HepG2 (cell line): ENCODE measurements around the gene RAD54L. TPM values are rescaled to one million over a fixed set of nuclear protein-coding genes. Genes with fewer than 3 reads are reported as not detected.

ENCODE experiments used
- AKNA ChIP-seq: sonication (generic); formaldehyde crosslinking; IDR thresholded peaks from 2 replicates; pipeline ENCODE4 v1.4.0; 2020; ENCODE audit warnings: missing genetic modification reagents, borderline replicate concordance
- CEBPB ChIP-seq: IDR thresholded peaks from 2 replicates; pipeline ENCODE4 v1.6.1; 2011; ENCODE audit warnings: low read depth, low read length, improper control_type of control experiment, borderline replicate concordance
- CREBL2 ChIP-seq: sonication (generic); formaldehyde crosslinking; IDR thresholded peaks from 2 replicates; pipeline ENCODE4 v1.8.1; 2023; ENCODE audit warnings: missing genetic modification reagents, mild to moderate bottlenecking, borderline replicate concordance
- GTF2F1 ChIP-seq: fragments of 150-350 bp; IDR thresholded peaks from 2 replicates; pipeline ENCODE4 v1.6.1; 2014; ENCODE audit warnings: low read length
- LCORL ChIP-seq, 2 experiments: fragments of 450-650 bp in 1 of 2; sonication (generic) in 1 of 2; formaldehyde crosslinking in 1 of 2; IDR thresholded peaks; 2 replicates each; pipeline versions ENCODE4 v1.5.0 to v1.6.1; 2017 to 2020; ENCODE audit warnings: antibody characterized with exemption in 1 of 2, missing genetic modification reagents in 1 of 2
- MAFF ChIP-seq: IDR thresholded peaks from 2 replicates; pipeline ENCODE4 v1.6.1; 2011; ENCODE audit warnings: low read depth, low read length, improper control_type of control experiment
- MTF1 ChIP-seq: sonication (generic); formaldehyde crosslinking; IDR thresholded peaks from 2 replicates; pipeline ENCODE4 v1.5.0; 2020; ENCODE audit warnings: missing genetic modification reagents
- MXI1 ChIP-seq: IDR thresholded peaks from 3 replicates; pipeline ENCODE4 v1.6.1; 2012; ENCODE audit warnings: low read depth, low read length, inconsistent platforms, borderline replicate concordance
- NFKBIZ ChIP-seq: IDR thresholded peaks from 2 replicates; pipeline ENCODE4 v1.6.1; 2018; ENCODE audit warnings: missing genetic modification reagents, missing compliant biosample characterization
- RCOR2 ChIP-seq: IDR thresholded peaks from 2 replicates; pipeline ENCODE4 v1.6.1; 2016; ENCODE audit warnings: missing biosample characterization, missing genetic modification reagents
- RNF2 ChIP-seq: fragments of 450-650 bp; conservative IDR thresholded peaks from 2 replicates; pipeline ENCODE4 v1.6.1; 2016; ENCODE audit warnings: low read depth
- SAFB2 ChIP-seq: sonication (generic); formaldehyde crosslinking; IDR thresholded peaks from 2 replicates; pipeline ENCODE4 v1.5.1; 2020; ENCODE audit warnings: missing genetic modification reagents, low read depth, mild to moderate bottlenecking, borderline replicate concordance
- SP4 ChIP-seq: sonication (generic); formaldehyde crosslinking; IDR thresholded peaks from 2 replicates; pipeline ENCODE4 v1.8.1; 2023; ENCODE audit warnings: mild to moderate bottlenecking, missing genetic modification reagents
- ZFP91 ChIP-seq: sonication (generic); formaldehyde crosslinking; IDR thresholded peaks from 2 replicates; pipeline ENCODE4 v1.9.0; 2022; ENCODE audit warnings: missing genetic modification reagents, mild to moderate bottlenecking, borderline replicate concordance
- ZKSCAN8 ChIP-seq: IDR thresholded peaks from 2 replicates; pipeline ENCODE4 v1.6.1; 2016; ENCODE audit warnings: borderline replicate concordance, missing genetic modification reagents, missing compliant biosample characterization
- ZMYM2 ChIP-seq: sonication (generic); formaldehyde crosslinking; IDR thresholded peaks from 2 replicates; pipeline ENCODE4 v1.8.0; 2022; ENCODE audit warnings: mild to moderate bottlenecking, missing genetic modification reagents
- ZNF101 ChIP-seq: sonication (generic); formaldehyde crosslinking; IDR thresholded peaks from 2 replicates; pipeline ENCODE4 v1.4.0; 2020; ENCODE audit warnings: mild to moderate bottlenecking, low read depth, missing genetic modification reagents, borderline replicate concordance
- ZNF333 ChIP-seq: sonication (generic); formaldehyde crosslinking; IDR thresholded peaks from 2 replicates; pipeline ENCODE4 v1.4.0; 2020; ENCODE audit warnings: mild to moderate bottlenecking, missing genetic modification reagents, borderline replicate concordance
- ZNF567 ChIP-seq: sonication (generic); formaldehyde crosslinking; IDR thresholded peaks from 2 replicates; pipeline ENCODE4 v1.8.1; 2023; ENCODE audit warnings: mild to moderate bottlenecking, missing genetic modification reagents, borderline replicate concordance
- ZNF614 ChIP-seq: IDR thresholded peaks from 2 replicates; pipeline ENCODE4 v1.6.1; 2018; ENCODE audit warnings: missing biosample characterization, missing genetic modification reagents, inconsistent platforms, borderline replicate concordance
- ZNF703 ChIP-seq: sonication (generic); formaldehyde crosslinking; IDR thresholded peaks from 2 replicates; pipeline ENCODE4 v1.5.1; 2020; ENCODE audit warnings: missing genetic modification reagents, mild to moderate bottlenecking, moderate library complexity, borderline replicate concordance
- ZNF772 ChIP-seq: sonication (generic); formaldehyde crosslinking; IDR thresholded peaks from 2 replicates; pipeline ENCODE4 v1.5.0; 2020; ENCODE audit warnings: mild to moderate bottlenecking, missing genetic modification reagents
- ZSCAN22 ChIP-seq: sonication (generic); formaldehyde crosslinking; IDR thresholded peaks from 2 replicates; pipeline ENCODE4 v1.4.0; 2020; ENCODE audit warnings: mild to moderate bottlenecking, missing genetic modification reagents
- ZZZ3 ChIP-seq: sonication (generic); formaldehyde crosslinking; IDR thresholded peaks from 2 replicates; pipeline ENCODE4 v1.4.0; 2020; ENCODE audit warnings: missing genetic modification reagents, mild to moderate bottlenecking, borderline replicate concordance
- polyA plus RNA-seq, 8 experiments: library from polyadenylated mRNA; depleted of rRNA in 3 of 8; stranded (reverse) in 7 of 8; unstranded in 1 of 8; fragments of >200 nt; fragmentation: Illumina TruSeq in 4 of 8; extraction: Trizol in 4 of 8; gene quantifications; 2 replicates each; pipeline versions ENCODE4 v1.2.1 to v1.2.3, GENCODE V29; 2011 to 2016; ENCODE audit warnings: low read depth in 4 of 8, missing spikeins in 1 of 8, mixed read lengths in 1 of 8; ENCODE audit not compliant: insufficient read depth in 1 of 8
- total RNA-seq, 5 experiments: library from RNA; depleted of rRNA; stranded (reverse); fragments of >200 nt; fragmentation: Illumina TruSeq; extraction: Trizol; gene quantifications; 2 replicates each; pipeline ENCODE4 v1.2.3, GENCODE V29; 2016; ENCODE audit warnings: low read depth in 1 of 5

RAD54L gene
- total and polyA plus RNA-seq, 2 of the 13 experiments (the other 11 are each of a cell fraction or from before 2014, with no cell fraction given): 10.2 to 30.0 TPM

GRCh38 chr1:46197964-46198811, 49.4 kb upstream of the RAD54L start, which contains the start of gene POMGNT1 (continued):
- TF ChIP-seq ZNF333 (CRISPR knock-in tag) (no peak), AKNA (CRISPR knock-in tag) (peak; percentile 9; the same call in 1 of the 2 replicates), ZNF772 (no peak), NFKBIZ (CRISPR knock-in tag) (no peak), ZNF101 (CRISPR knock-in tag) (no peak), ZNF567 (CRISPR knock-in tag) (no peak), ZSCAN22 (CRISPR knock-in tag) (peak; percentile 90), RCOR2 (CRISPR knock-in tag) (no peak), ZKSCAN8 (CRISPR knock-in tag) (no peak), ZMYM2 (no peak), RNF2 (no peak), SP4 (CRISPR knock-in tag) (0 out of 2 replicates have a peak, but pooled peaks have one; percentile 18), ZZZ3 (CRISPR knock-in tag) (no peak), CREBL2 (CRISPR knock-in tag) (peak; percentile 26; the same call in 1 of the 2 replicates), ZFP91 (CRISPR knock-in tag) (peak; percentile 52; the same call in 1 of the 2 replicates), SAFB2 (CRISPR knock-in tag) (no peak), CEBPB (no peak), MTF1 (no peak), LCORL (IDR thresholded peaks at IDR 0.05) (no peak), LCORL (CRISPR knock-in tag; IDR thresholded peaks at IDR 0.05) (no peak), ZNF703 (CRISPR knock-in tag) (no peak), ZNF614 (no peak), MAFF (no peak), MXI1 (peak; percentile 50; the same call in 1 of the 3 replicates), GTF2F1 (no peak)
